ENCODE results near the gene BST2. TPM values are rescaled to one million over a fixed set of nuclear protein-coding genes. Genes with fewer than 3 reads are reported as not detected.
A peak's percentile ranks its signal among the peaks of the same experiment; 100 is the strongest.

Gene BST2
- total RNA-seq, 2 experiments from 2014 or later = 16.1 to 16.8 TPM

DNA sequence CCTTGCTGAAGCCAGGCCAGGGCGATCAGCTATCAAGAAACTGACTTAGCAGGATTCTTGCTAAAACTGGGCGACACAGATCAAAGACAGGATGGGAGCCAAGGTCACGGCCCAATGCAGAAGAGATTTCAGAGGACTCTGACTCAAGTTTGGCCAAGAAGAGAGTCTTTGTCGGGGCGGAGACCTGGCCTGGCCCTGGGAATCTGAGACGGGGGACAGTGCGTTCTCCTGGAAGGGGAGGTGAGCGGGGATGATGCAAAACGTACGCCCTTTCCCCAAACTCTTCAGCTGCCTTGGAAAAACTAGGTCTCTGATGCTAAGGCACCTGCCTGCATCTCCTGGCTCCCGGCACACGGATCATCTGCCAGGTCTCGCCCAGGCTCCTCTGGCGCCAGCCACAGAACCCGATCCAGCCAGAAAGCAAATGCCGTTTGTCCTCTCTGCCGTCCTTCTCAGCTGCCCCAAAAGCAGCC, 24.2 kb upstream of the BST2 start:
- TF ChIP-seq, protein P1, sequence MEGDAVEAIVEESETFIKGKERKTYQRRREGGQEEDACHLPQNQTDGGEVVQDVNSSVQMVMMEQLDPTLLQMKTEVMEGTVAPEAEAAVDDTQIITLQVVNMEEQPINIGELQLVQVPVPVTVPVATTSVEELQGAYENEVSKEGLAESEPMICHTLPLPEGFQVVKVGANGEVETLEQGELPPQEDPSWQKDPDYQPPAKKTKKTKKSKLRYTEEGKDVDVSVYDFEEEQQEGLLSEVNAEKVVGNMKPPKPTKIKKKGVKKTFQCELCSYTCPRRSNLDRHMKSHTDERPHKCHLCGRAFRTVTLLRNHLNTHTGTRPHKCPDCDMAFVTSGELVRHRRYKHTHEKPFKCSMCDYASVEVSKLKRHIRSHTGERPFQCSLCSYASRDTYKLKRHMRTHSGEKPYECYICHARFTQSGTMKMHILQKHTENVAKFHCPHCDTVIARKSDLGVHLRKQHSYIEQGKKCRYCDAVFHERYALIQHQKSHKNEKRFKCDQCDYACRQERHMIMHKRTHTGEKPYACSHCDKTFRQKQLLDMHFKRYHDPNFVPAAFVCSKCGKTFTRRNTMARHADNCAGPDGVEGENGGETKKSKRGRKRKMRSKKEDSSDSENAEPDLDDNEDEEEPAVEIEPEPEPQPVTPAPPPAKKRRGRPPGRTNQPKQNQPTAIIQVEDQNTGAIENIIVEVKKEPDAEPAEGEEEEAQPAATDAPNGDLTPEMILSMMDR (IDR thresholded peaks at IDR 0.05) = no peak
- intact Hi-C loops (cut with DNase I, micrococcal nuclease) = no loop called here
- no peaks in the 10 kb centered on the region for H3K9me3 ChIP-seq (ENCODE audit: control insufficient read depth in 1 of 2, insufficient read depth in 1 of 2, low read length in 2 of 2)
- no peak overlapping the region for H3K27ac ChIP-seq (ENCODE audit: low read depth in 1 of 2, low read length in 2 of 2)
- H3K4me1 Mint-ChIP-seq (ENCODE audit: low read depth) = no peaks in the 10 kb centered on the region
- no peaks in the 10 kb centered on the region for H3K36me3 Mint-ChIP-seq (ENCODE audit: low read depth)
- DNase-seq (no peak), ATAC-seq (ENCODE audit: poor library complexity) (no peak)
- H3K9me3 Mint-ChIP-seq = no peaks in the 10 kb centered on the region
- H3K27ac Mint-ChIP-seq = no peak overlapping the region
- no peak overlapping the region for H3K4me3 ChIP-seq (ENCODE audit: low read length)
- ChIA-PET CTCF (no interaction called here), POLR2A (no interaction called here)
- peaks cover 6% of the 10 kb centered on the region for H3K4me1 ChIP-seq (ENCODE audit: insufficient read depth, low read length)
- no peaks in the 10 kb centered on the region for H3K36me3 ChIP-seq (ENCODE audit: insufficient read depth, low read length)
- H3K27me3 Mint-ChIP-seq = no peaks in the 10 kb centered on the region
- H3K4me3 Mint-ChIP-seq = no peak overlapping the region
- H3K27me3 ChIP-seq (ENCODE audit: control insufficient read depth in 1 of 2, insufficient read depth in 2 of 2, low read length in 2 of 2) = no peaks in the 10 kb centered on the region

DNA sequence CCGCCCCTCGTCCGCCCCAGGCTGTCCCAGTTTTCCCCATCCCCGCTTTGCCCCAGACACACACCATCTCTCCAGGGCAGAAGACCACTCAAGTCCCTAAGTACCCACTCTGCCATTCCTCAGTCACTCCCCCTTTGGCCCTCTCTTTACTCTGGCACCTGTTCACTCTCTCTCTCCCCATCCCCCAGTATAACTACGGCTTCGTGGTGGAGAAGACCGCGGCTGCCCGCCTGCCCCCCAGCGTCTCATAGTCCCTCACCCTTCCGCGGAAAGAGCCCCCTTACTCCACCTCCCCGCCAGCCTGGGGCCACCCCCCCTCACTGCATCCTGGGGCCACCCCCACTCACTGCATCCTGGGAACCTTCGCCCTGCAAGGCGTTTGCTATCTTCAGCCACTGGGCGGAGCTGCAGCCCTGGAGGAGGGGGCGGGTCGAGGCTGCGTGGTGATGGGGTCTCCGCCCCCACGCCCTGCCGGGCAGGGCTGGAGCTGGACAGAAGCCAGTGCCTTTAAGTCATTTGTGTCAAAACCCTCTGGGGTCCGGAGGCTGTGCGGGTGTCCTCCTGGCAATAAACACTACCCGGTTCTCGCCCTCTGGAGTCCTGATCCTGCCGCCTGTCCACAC, 19.4 kb upstream of the BST2 start:
- Mint-ChIP-seq H3K4me1 (ENCODE audit: low read depth) (peaks cover 9% of the 10 kb centered on the region), H3K4me3 (no peak overlapping the region), H3K27me3 (no peaks in the 10 kb centered on the region), H3K9me3 (no peaks in the 10 kb centered on the region), H3K36me3 (ENCODE audit: low read depth) (peaks cover 9% of the 10 kb centered on the region), H3K27ac (no peak overlapping the region)
- no peak overlapping the region for H3K4me3 ChIP-seq (ENCODE audit: low read length)
- peak in 7 of 14 experiments; percentile 16 to 58 (median 45) for DNase-seq
- intact Hi-C loops (cut with DNase I, micrococcal nuclease) = no loop called here
- H3K4me1 ChIP-seq (ENCODE audit: insufficient read depth, low read length) = peaks cover 19% of the 10 kb centered on the region
- TF ChIP-seq, protein P1 (IDR thresholded peaks at IDR 0.05) = no peak
- no peak overlapping the region for H3K27ac ChIP-seq (ENCODE audit: low read depth in 1 of 2, low read length in 2 of 2)
- POLR2A ChIA-PET = no interaction called here
- no peaks in the 10 kb centered on the region for H3K9me3 ChIP-seq (ENCODE audit: control insufficient read depth in 1 of 2, insufficient read depth in 1 of 2, low read length in 2 of 2)
- ATAC-seq (ENCODE audit: poor library complexity) = no peak
- no peaks in the 10 kb centered on the region for H3K27me3 ChIP-seq (ENCODE audit: control insufficient read depth in 1 of 2, insufficient read depth in 2 of 2, low read length in 2 of 2)
- CTCF ChIA-PET = no interaction called here
- peaks cover 12% of the 10 kb centered on the region for H3K36me3 ChIP-seq (ENCODE audit: insufficient read depth, low read length)

DNA sequence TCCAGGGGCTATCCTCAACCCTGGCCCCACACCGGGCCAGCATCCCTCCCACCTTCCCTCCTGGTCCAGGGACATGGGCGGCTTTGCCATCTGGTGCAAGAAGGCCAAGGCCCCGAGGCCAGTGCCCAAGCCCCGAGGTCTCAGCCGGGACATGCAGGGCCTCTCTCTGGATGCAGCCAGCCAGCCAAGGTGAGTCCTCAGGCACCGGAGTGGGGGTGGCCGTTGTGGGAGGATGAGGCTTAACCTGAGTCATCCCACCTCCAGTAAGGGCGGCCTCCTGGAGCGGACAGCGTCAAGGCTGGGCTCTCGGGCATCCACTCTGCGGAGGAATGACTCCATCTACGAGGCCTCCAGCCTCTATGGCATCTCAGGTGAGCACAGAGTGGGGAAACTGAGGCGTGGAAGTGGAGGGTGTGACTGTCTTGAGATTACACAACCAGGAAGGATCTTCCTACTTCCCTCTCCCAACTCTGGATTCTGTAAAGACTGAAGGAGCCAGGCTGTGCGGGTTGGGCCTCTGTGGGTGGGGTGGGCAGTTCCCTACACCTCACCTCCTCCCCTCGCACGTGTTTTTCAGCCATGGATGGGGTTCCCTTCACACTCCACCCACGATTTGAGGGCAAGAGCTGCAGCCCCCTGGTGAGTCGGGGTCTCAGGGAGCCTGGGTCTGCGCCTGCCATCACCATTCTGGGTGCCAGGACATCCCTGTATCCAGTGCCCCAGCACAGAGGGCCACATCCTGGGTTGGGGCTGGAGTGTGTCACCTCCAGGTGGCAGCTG, 18.2 kb upstream of the BST2 start:
- DNase-seq (no peak), ATAC-seq (ENCODE audit: poor library complexity) (no peak)
- TF ChIP-seq, protein P1 (IDR thresholded peaks at IDR 0.05) = no peak
- Histone ChIP-seq H3K4me1 (ENCODE audit: insufficient read depth, low read length) (peaks cover 27% of the 10 kb centered on the region), H3K4me3 (ENCODE audit: low read length) (no peak overlapping the region), H3K9me3 (ENCODE audit: control insufficient read depth in 1 of 2, insufficient read depth in 1 of 2, low read length in 2 of 2) (no peaks in the 10 kb centered on the region), H3K27ac (ENCODE audit: low read depth in 1 of 2, low read length in 2 of 2) (no peak overlapping the region), H3K36me3 (ENCODE audit: insufficient read depth, low read length) (peaks cover 12% of the 10 kb centered on the region), H3K27me3 (ENCODE audit: control insufficient read depth in 1 of 2, insufficient read depth in 2 of 2, low read length in 2 of 2) (no peaks in the 10 kb centered on the region)
- no peaks in the 10 kb centered on the region for H3K9me3 Mint-ChIP-seq
- H3K36me3 Mint-ChIP-seq (ENCODE audit: low read depth) = peaks cover 14% of the 10 kb centered on the region
- H3K4me1 Mint-ChIP-seq (ENCODE audit: low read depth) = peaks cover 19% of the 10 kb centered on the region
- CTCF ChIA-PET = interaction anchor here (0.7 kb wide), 2 partner anchors 43 to 296 kb away, joined by 3 to 4 read pairs; no protein-coding TSS in a partner anchor
- no peaks in the 10 kb centered on the region for H3K27me3 Mint-ChIP-seq
- intact Hi-C loops (cut with DNase I, micrococcal nuclease) = no loop called here
- H3K4me3 Mint-ChIP-seq = no peak overlapping the region
- no peak overlapping the region for H3K27ac Mint-ChIP-seq
- POLR2A ChIA-PET = no interaction called here

All from CD4-positive, alpha-beta T cell (primary cell).